GM06990 (cell line): ENCODE measurements around the gene MPIG6B.

Experiments used
- DNase-seq: peaks from one replicate; pipeline ENCODE4 v3.0.0-alpha.2; 2011; ENCODE audit not compliant: insufficient read length; ENCODE audit errors: extremely low read depth
- H3K27me3 ChIP-seq: replicated peaks from 2 replicates; pipeline ENCODE4 v1.6.0; 2011; ENCODE audit warnings: low read length; ENCODE audit not compliant: control insufficient read depth, insufficient read depth
- H3K36me3 ChIP-seq: 2 replicates; pipeline ENCODE4 v1.5.1; 2011; ENCODE audit warnings: low read length; ENCODE audit not compliant: control insufficient read depth, insufficient read depth
- H3K4me3 ChIP-seq: replicated peaks from 2 replicates; pipeline ENCODE4 v1.5.1; 2011; ENCODE audit warnings: low read depth, mild to moderate bottlenecking, control low read depth, low read length
- TF ChIP-seq, protein P1 (sequence below): IDR thresholded peaks from 2 replicates; pipeline ENCODE4 v1.5.1; 2011; ENCODE audit warnings: low read length, control low read depth, mild to moderate bottlenecking, inconsistent platforms; ENCODE audit not compliant: insufficient read depth, poor library complexity, severe bottlenecking

MPIG6B gene

DNA sequence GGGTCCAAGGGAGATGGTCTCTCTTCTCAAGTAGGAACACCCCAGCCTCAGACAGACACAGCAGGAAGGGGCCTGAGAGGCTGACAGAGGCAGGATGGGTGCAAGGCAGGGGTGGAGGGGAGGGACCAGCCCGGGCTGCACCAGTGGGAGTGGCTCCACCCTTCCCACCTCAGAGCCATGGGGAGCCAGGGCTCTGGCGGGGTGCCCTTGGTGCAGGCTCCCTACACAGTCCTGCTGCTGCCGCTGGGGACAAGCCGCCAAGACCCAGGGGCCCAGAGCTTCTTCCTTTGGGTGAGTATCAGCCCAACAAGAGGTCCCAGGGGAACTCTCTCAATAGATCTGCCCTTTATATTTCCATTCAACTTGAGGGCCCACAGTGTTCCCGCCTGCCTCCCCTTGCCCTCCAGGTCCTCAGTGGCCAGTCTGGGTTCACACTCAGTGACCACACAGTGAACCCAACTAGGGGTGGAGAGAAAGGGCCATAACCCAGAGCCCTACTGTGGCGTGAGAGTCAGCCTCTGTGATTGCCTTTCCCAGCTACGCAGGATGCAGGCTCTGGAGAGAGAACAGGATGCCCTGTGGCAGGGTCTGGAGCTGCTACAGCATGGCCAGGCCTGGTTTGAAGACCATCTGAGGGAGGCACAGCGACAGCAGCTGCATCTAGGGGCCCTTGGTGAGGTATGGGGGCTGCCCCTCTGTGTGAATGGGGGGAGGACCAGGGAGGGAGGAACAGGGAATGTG is 39.9 kb downstream of the MPIG6B start:
- TF ChIP-seq, protein P1, sequence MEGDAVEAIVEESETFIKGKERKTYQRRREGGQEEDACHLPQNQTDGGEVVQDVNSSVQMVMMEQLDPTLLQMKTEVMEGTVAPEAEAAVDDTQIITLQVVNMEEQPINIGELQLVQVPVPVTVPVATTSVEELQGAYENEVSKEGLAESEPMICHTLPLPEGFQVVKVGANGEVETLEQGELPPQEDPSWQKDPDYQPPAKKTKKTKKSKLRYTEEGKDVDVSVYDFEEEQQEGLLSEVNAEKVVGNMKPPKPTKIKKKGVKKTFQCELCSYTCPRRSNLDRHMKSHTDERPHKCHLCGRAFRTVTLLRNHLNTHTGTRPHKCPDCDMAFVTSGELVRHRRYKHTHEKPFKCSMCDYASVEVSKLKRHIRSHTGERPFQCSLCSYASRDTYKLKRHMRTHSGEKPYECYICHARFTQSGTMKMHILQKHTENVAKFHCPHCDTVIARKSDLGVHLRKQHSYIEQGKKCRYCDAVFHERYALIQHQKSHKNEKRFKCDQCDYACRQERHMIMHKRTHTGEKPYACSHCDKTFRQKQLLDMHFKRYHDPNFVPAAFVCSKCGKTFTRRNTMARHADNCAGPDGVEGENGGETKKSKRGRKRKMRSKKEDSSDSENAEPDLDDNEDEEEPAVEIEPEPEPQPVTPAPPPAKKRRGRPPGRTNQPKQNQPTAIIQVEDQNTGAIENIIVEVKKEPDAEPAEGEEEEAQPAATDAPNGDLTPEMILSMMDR, result no peak
- DNase-seq, result no peak
- Histone ChIP-seq H3K4me3 (no peak overlapping the region), H3K36me3 (peaks cover 23% of the 10 kb centered on the region), H3K27me3 (no peaks in the 10 kb centered on the region)

DNA sequence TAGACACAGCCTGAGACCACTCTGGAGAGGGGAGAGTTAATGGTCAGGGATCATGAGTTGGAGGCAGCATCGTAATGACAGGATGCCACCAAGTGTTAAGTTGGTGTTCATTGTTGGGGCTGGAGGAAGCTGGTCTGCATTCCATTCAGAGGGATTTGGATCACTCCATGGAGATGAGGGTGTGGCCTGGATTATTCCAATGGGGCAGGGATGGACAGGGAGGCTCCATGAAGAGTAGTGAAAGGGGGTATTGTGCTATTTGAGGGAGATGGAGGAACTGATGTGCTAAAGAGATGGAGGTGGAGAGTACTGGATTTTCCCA is 40.4 kb downstream of the MPIG6B start:
- TF ChIP-seq, protein P1, result no peak
- Histone ChIP-seq H3K27me3 (no peaks in the 10 kb centered on the region), H3K36me3 (peaks cover 21% of the 10 kb centered on the region), H3K4me3 (no peak overlapping the region)
- DNase-seq, result no peak

DNA sequence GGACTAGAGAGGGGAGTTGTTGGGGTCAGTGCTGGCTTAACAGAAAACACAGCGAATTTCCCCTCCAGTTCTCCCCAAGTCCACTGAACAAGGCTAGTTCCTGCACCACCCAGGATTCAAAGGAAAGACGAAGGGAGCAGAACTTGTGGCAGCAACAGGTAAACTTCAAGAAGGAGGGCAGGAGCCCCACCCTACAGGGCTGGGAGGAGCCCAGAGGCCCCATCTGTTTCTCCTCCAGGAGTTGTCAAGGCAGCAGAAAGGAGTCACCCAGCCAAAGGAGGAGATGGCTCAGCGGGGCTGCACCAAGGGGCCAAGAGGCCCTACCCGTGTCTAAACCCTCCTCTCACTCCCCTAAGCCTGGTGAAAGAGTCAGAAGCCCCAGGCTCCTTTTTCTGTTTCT is 41.0 kb downstream of the MPIG6B start:
- no peaks in the 10 kb centered on the region for H3K27me3 ChIP-seq
- TF ChIP-seq, protein P1, result no peak
- no peak overlapping the region for H3K4me3 ChIP-seq
- H3K36me3 ChIP-seq, result peaks cover 21% of the 10 kb centered on the region
- no peak for DNase-seq

DNA sequence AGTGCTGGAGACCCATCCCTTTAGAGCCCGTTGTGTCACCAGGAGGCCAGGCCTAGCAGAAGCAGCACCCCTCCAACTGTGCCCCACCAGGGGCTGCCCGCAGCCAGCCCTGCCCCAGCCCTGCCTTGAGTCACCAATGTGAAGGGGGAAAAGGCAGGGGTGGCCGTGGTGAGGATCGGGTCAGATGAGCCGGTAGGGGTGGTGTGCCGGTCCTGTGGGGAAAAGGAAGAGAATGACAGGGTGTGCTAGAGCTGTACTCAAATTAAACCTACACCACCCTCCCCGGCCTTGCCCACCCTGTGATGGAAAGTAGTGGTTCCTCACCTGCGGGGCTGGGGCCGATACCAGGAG is 42.4 kb downstream of the MPIG6B start:
- DNase-seq, result no peak
- Histone ChIP-seq H3K4me3 (no peak overlapping the region), H3K27me3 (no peaks in the 10 kb centered on the region), H3K36me3 (peaks cover 16% of the 10 kb centered on the region)
- TF ChIP-seq, protein P1, result no peak

DNA sequence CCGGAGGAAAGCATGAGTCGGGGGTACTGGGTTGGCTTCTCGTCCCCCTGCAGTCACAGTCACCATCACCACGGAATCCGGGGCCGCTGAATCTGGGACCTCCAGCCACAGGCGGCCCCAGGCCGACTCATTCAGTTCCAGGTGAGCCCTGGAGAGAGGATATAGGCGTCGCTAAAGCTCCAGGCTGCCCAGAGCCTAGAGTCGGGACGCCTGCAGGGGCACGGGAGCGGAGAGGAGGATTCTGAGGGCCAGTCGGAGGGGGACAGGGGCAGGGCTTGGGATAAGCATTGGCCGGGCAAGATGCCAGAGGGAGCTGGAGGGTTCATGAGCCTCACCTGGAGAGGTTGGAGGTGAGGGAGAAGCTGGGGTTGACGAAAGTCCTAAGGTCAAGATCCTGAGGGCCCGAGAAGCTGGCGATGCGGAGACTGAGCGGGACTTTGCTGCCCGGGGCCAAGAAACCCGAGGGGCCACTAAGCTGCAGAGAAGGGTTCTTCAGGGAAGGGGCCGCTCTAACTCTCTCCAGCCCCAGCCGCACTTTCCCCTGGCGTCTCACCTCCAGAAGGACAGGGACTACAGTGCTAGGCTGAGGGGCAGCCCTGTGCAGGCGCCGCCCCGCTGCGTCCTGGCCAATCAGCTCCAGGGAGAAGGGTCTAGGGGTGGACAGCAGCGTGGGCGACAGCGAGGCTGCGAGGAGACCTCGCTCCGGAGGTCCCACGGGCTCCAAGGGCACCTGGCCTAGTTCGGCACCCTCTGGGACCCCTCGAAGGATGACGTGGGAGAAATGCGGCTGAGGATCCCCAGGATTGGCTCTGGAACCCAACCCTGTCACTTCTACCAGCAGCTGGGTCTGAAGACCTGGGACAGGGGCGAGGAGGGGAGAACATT is 43.0 kb downstream of the MPIG6B start:
- Histone ChIP-seq H3K27me3 (no peaks in the 10 kb centered on the region), H3K36me3 (peaks cover 12% of the 10 kb centered on the region), H3K4me3 (no peak overlapping the region)
- TF ChIP-seq, protein P1, result no peak
- DNase-seq, result no peak
